Stimulated activated CD4-positive, alpha-beta T cell treated with anti-CD3 and anti-CD28 coated beads, Interleukin-12 subunit alpha, Interleukin-12 subunit beta, amount 100 ng/mL, for 48 hours (primary cell): ENCODE data around the gene WFDC1.
A peak's percentile ranks its signal among the peaks of the same experiment; 100 is the strongest.

ENCODE experiments used
- DNase-seq, 3 donors: peaks; one replicate each; pipeline ENCODE4 v3.0.0-alpha.2; 2020; ENCODE audit warnings: low read depth in 2 of 3, low spot score in 1 of 3

Gene WFDC1

GRCh38 chr16:84350685-84351400 is 56.2 kb downstream of the WFDC1 start:
- DNase-seq, result no peak

- no peak for DNase-seq
These were observed 57.0 kb downstream of the WFDC1 start for GRCh38 chr16:84351630-84352029.

GRCh38 chr16:84354306-84354705 is 59.6 kb downstream of the WFDC1 start:
- DNase-seq, result no peak

GRCh38 chr16:84355149-84355548 is 60.5 kb downstream of the WFDC1 start:
- DNase-seq, result no peak

- DNase-seq, result no peak
These were observed 61.5 kb downstream of the WFDC1 start for GRCh38 chr16:84356176-84356575.

GRCh38 chr16:84356591-84357116 is 62.0 kb downstream of the WFDC1 start:
- no peak for DNase-seq

- DNase-seq, result peak in 1 of 3 donors; percentile 19
These were observed 62.5 kb downstream of the WFDC1 start for GRCh38 chr16:84357191-84357651.

- no peak for DNase-seq
These were observed 64.1 kb downstream of the WFDC1 start for GRCh38 chr16:84358601-84359295.

- no peak for DNase-seq
These were observed 64.6 kb downstream of the WFDC1 start for GRCh38 chr16:84359326-84359725.

GRCh38 chr16:84360170-84360569 is 65.5 kb downstream of the WFDC1 start:
- peak; percentile 17 to 41 (median 30) for DNase-seq

GRCh38 chr16:84360748-84361147 is 66.1 kb downstream of the WFDC1 start:
- no peak for DNase-seq

GRCh38 chr16:84361546-84361945 is 66.9 kb downstream of the WFDC1 start:
- no peak for DNase-seq

- no peak for DNase-seq
These were observed 67.8 kb downstream of the WFDC1 start for GRCh38 chr16:84362471-84362941.

- no peak for DNase-seq
These were observed 71.5 kb downstream of the WFDC1 start for GRCh38 chr16:84366208-84366607.

- DNase-seq, result no peak
These were observed 72.6 kb downstream of the WFDC1 start for GRCh38 chr16:84367297-84367680.

GRCh38 chr16:84367750-84368307 is 73.2 kb downstream of the WFDC1 start:
- DNase-seq, result no peak

- DNase-seq, result no peak
These were observed 73.8 kb downstream of the WFDC1 start, which contains the start of gene ATP2C2 for GRCh38 chr16:84368308-84368996. ATP2C2 (plus strand) TSS chr16:84368538; CDS start chr16:84368616, 78 bp downstream.

GRCh38 chr16:84369105-84369504 is 74.4 kb downstream of the WFDC1 start:
- DNase-seq, result no peak

- no peak for DNase-seq
These were observed 75.4 kb downstream of the WFDC1 start for GRCh38 chr16:84369938-84370627.

GRCh38 chr16:84370723-84371552 is 76.3 kb downstream of the WFDC1 start:
- no peak for DNase-seq
